ENCODE results near the gene WDR70.

Gene WDR70

GRCh38 chr5:37665272-37665671 lies 286.2 kb downstream of the WDR70 start:
- H2AFZ ChIP-seq (ENCODE audit: low read length), result no peak overlapping the region
- H4K8ac ChIP-seq (ENCODE audit: low read depth, low read length), result no peak overlapping the region

GRCh38 chr5:37665889-37666288 lies 286.8 kb downstream of the WDR70 start:
- Histone ChIP-seq H2BK120ac (ENCODE audit: low read depth, low read length) (no peak overlapping the region), H2BK5ac (ENCODE audit: low read length) (no peak overlapping the region), H3K27ac (replicated peaks; ENCODE audit: low read length) (no peak overlapping the region), H4K8ac (ENCODE audit: low read depth, low read length) (no peak overlapping the region), H3K36me3 (replicated peaks in 1 of 2; ENCODE audit: control insufficient read depth in 2 of 2, insufficient read depth in 2 of 2, low read length in 2 of 2) (no peaks in the 10 kb centered on the region), H3K4ac (ENCODE audit: low read length) (no peak overlapping the region), H2AFZ (ENCODE audit: low read length) (no peak overlapping the region), H3K4me1 (ENCODE audit: control insufficient read depth in 2 of 2, insufficient read depth in 1 of 2, low read depth in 1 of 2, low read length in 2 of 2) (no peaks in the 10 kb centered on the region), H3K27me3 (ENCODE audit: control insufficient read depth in 3 of 3, insufficient read depth in 3 of 3, low read depth in 1 of 3, low read length in 3 of 3) (no peaks in the 10 kb centered on the region), H2AK5ac (ENCODE audit: low read depth, low read length) (no peak overlapping the region), H3K79me1 (ENCODE audit: low read depth, low read length) (no peaks in the 10 kb centered on the region), H3K9ac (ENCODE audit: low read depth, low read length, poor library complexity) (peak overlapping the region; percentile 9), H3K4me2 (ENCODE audit: insufficient read depth, low read length, poor library complexity, severe bottlenecking) (no peak overlapping the region), H3K4me3 (ENCODE audit: low read length in 2 of 2) (no peak overlapping the region), H3K14ac (ENCODE audit: low read length) (no peak overlapping the region), H2BK15ac (ENCODE audit: low read length) (no peak overlapping the region), H4K91ac (ENCODE audit: low read depth, low read length, poor library complexity) (no peak overlapping the region), H2BK12ac (ENCODE audit: low read length) (no peak overlapping the region), H3K23ac (ENCODE audit: low read depth, low read length, poor library complexity) (no peak overlapping the region), H3K18ac (ENCODE audit: low read length) (no peak overlapping the region), H3K9me3 (replicated peaks in 1 of 2; ENCODE audit: control insufficient read depth in 2 of 2, insufficient read depth in 1 of 2, low read depth in 1 of 2, low read length in 2 of 2) (no peaks in the 10 kb centered on the region)
- no peak for DNase-seq (ENCODE audit: low spot score)
- no CpG with 5 or more reads among the region's 12 CpGs for WGBS, 2 donors (ENCODE audit: extremely low coverage in 2 of 2, insufficient read length in 2 of 2, insufficient replicate concordance in 1 of 2)

More at GRCh38 chr5:37665272-37665671, 286.2 kb downstream of the WDR70 start:
- Histone ChIP-seq H3K14ac (ENCODE audit: low read length) (no peak overlapping the region), H3K18ac (ENCODE audit: low read length) (no peak overlapping the region), H3K36me3 (replicated peaks in 1 of 2; ENCODE audit: control insufficient read depth in 2 of 2, insufficient read depth in 2 of 2, low read length in 2 of 2) (no peaks in the 10 kb centered on the region), H3K79me1 (ENCODE audit: low read depth, low read length) (no peaks in the 10 kb centered on the region), H3K9ac (ENCODE audit: low read depth, low read length, poor library complexity) (no peak overlapping the region), H4K91ac (ENCODE audit: low read depth, low read length, poor library complexity) (no peak overlapping the region), H3K4me2 (ENCODE audit: insufficient read depth, low read length, poor library complexity, severe bottlenecking) (no peak overlapping the region), H3K4ac (ENCODE audit: low read length) (no peak overlapping the region), H2BK120ac (ENCODE audit: low read depth, low read length) (no peak overlapping the region), H2BK12ac (ENCODE audit: low read length) (no peak overlapping the region), H3K23ac (ENCODE audit: low read depth, low read length, poor library complexity) (no peak overlapping the region), H2BK5ac (ENCODE audit: low read length) (no peak overlapping the region), H3K4me3 (ENCODE audit: low read length in 2 of 2) (no peak overlapping the region), H3K4me1 (ENCODE audit: control insufficient read depth in 2 of 2, insufficient read depth in 1 of 2, low read depth in 1 of 2, low read length in 2 of 2) (no peaks in the 10 kb centered on the region), H3K9me3 (replicated peaks in 1 of 2; ENCODE audit: control insufficient read depth in 2 of 2, insufficient read depth in 1 of 2, low read depth in 1 of 2, low read length in 2 of 2) (no peaks in the 10 kb centered on the region), H2AK5ac (ENCODE audit: low read depth, low read length) (no peak overlapping the region), H3K27ac (replicated peaks; ENCODE audit: low read length) (no peak overlapping the region), H3K27me3 (ENCODE audit: control insufficient read depth in 3 of 3, insufficient read depth in 3 of 3, low read depth in 1 of 3, low read length in 3 of 3) (no peaks in the 10 kb centered on the region), H2BK15ac (ENCODE audit: low read length) (no peak overlapping the region)
- no CpG with 5 or more reads among the region's 1 CpG for WGBS, 2 donors (ENCODE audit: extremely low coverage in 2 of 2, insufficient read length in 2 of 2, insufficient replicate concordance in 1 of 2)
- DNase-seq (ENCODE audit: low spot score), result no peak

GRCh38 chr5:37667430-37667829 lies 288.3 kb downstream of the WDR70 start:
- no peak overlapping the region for H4K91ac ChIP-seq (ENCODE audit: low read depth, low read length, poor library complexity)
- H2BK15ac ChIP-seq (ENCODE audit: low read length), result no peak overlapping the region
- no peak for DNase-seq (ENCODE audit: low spot score)
- H3K23ac ChIP-seq (ENCODE audit: low read depth, low read length, poor library complexity), result no peak overlapping the region
- no peak overlapping the region for H3K27ac ChIP-seq (replicated peaks; ENCODE audit: low read length)
- H4K8ac ChIP-seq (ENCODE audit: low read depth, low read length), result no peak overlapping the region
- no peak overlapping the region for H2BK12ac ChIP-seq (ENCODE audit: low read length)
- no peak overlapping the region for H2BK120ac ChIP-seq (ENCODE audit: low read depth, low read length)
- no peaks in the 10 kb centered on the region for H3K27me3 ChIP-seq (ENCODE audit: control insufficient read depth in 3 of 3, insufficient read depth in 3 of 3, low read depth in 1 of 3, low read length in 3 of 3)
- H3K9ac ChIP-seq (ENCODE audit: low read depth, low read length, poor library complexity), result no peak overlapping the region
- H3K79me1 ChIP-seq (ENCODE audit: low read depth, low read length), result no peaks in the 10 kb centered on the region
- H3K9me3 ChIP-seq (replicated peaks in 1 of 2; ENCODE audit: control insufficient read depth in 2 of 2, insufficient read depth in 1 of 2, low read depth in 1 of 2, low read length in 2 of 2), result no peaks in the 10 kb centered on the region
- no peak overlapping the region for H2AFZ ChIP-seq (ENCODE audit: low read length)
- H3K4me3 ChIP-seq (ENCODE audit: low read length in 2 of 2), result no peak overlapping the region
- H3K4me1 ChIP-seq (ENCODE audit: control insufficient read depth in 2 of 2, insufficient read depth in 1 of 2, low read depth in 1 of 2, low read length in 2 of 2), result no peaks in the 10 kb centered on the region
- H3K18ac ChIP-seq (ENCODE audit: low read length), result no peak overlapping the region
- H3K4ac ChIP-seq (ENCODE audit: low read length), result no peak overlapping the region
- no peaks in the 10 kb centered on the region for H3K36me3 ChIP-seq (replicated peaks in 1 of 2; ENCODE audit: control insufficient read depth in 2 of 2, insufficient read depth in 2 of 2, low read length in 2 of 2)
- H2AK5ac ChIP-seq (ENCODE audit: low read depth, low read length), result no peak overlapping the region
- H3K14ac ChIP-seq (ENCODE audit: low read length), result no peak overlapping the region
- H3K4me2 ChIP-seq (ENCODE audit: insufficient read depth, low read length, poor library complexity, severe bottlenecking), result no peak overlapping the region
- H2BK5ac ChIP-seq (ENCODE audit: low read length), result no peak overlapping the region

- Histone ChIP-seq H2BK12ac (ENCODE audit: low read length) (no peak overlapping the region), H3K27ac (replicated peaks; ENCODE audit: low read length) (no peak overlapping the region), H3K9ac (ENCODE audit: low read depth, low read length, poor library complexity) (no peak overlapping the region), H2BK120ac (ENCODE audit: low read depth, low read length) (no peak overlapping the region), H2BK15ac (ENCODE audit: low read length) (no peak overlapping the region), H2AFZ (ENCODE audit: low read length) (no peak overlapping the region), H3K18ac (ENCODE audit: low read length) (no peak overlapping the region), H3K36me3 (replicated peaks in 1 of 2; ENCODE audit: control insufficient read depth in 2 of 2, insufficient read depth in 2 of 2, low read length in 2 of 2) (no peaks in the 10 kb centered on the region), H2AK5ac (ENCODE audit: low read depth, low read length) (no peak overlapping the region), H3K23ac (ENCODE audit: low read depth, low read length, poor library complexity) (no peak overlapping the region), H3K4me2 (ENCODE audit: insufficient read depth, low read length, poor library complexity, severe bottlenecking) (no peak overlapping the region), H3K4me3 (ENCODE audit: low read length in 2 of 2) (no peak overlapping the region), H3K4me1 (ENCODE audit: control insufficient read depth in 2 of 2, insufficient read depth in 1 of 2, low read depth in 1 of 2, low read length in 2 of 2) (no peaks in the 10 kb centered on the region), H3K79me1 (ENCODE audit: low read depth, low read length) (no peaks in the 10 kb centered on the region), H3K9me3 (replicated peaks in 1 of 2; ENCODE audit: control insufficient read depth in 2 of 2, insufficient read depth in 1 of 2, low read depth in 1 of 2, low read length in 2 of 2) (no peaks in the 10 kb centered on the region), H4K91ac (ENCODE audit: low read depth, low read length, poor library complexity) (no peak overlapping the region), H3K27me3 (ENCODE audit: control insufficient read depth in 3 of 3, insufficient read depth in 3 of 3, low read depth in 1 of 3, low read length in 3 of 3) (no peaks in the 10 kb centered on the region), H3K14ac (ENCODE audit: low read length) (no peak overlapping the region), H2BK5ac (ENCODE audit: low read length) (no peak overlapping the region), H4K8ac (ENCODE audit: low read depth, low read length) (no peak overlapping the region), H3K4ac (ENCODE audit: low read length) (no peak overlapping the region)
- no CpG with 5 or more reads among the region's 1 CpG for WGBS, 2 donors (ENCODE audit: extremely low coverage in 2 of 2, insufficient read length in 2 of 2, insufficient replicate concordance in 1 of 2)
- no peak for DNase-seq (ENCODE audit: low spot score)
These were observed 288.7 kb downstream of the WDR70 start for GRCh38 chr5:37667846-37668245.

Data from neuronal stem cell (in vitro differentiated cells).